Mucosa of rectum (tissue), 2 donors: ENCODE results near the gene POC1A.

ENCODE experiments used
- H3K27ac ChIP-seq, 2 donors: one replicate each; pipeline ENCODE4 v1.7.0; 2013; ENCODE audit warnings: inconsistent platforms in 2 of 2, low read depth in 2 of 2, low read length in 2 of 2
- H3K27me3 ChIP-seq, 2 donors: one replicate each; pipeline ENCODE4 v1.7.0; 2013; ENCODE audit warnings: low read length in 2 of 2; ENCODE audit not compliant: control insufficient read depth in 2 of 2, insufficient read depth in 2 of 2
- H3K36me3 ChIP-seq, 2 donors: one replicate each; pipeline ENCODE4 v1.7.0; 2013; ENCODE audit warnings: low read length in 2 of 2; ENCODE audit not compliant: control insufficient read depth in 2 of 2, insufficient read depth in 2 of 2
- H3K4me1 ChIP-seq, 2 donors: one replicate each; pipeline ENCODE4 v1.7.0; 2013; ENCODE audit warnings: low read length in 2 of 2, mild to moderate bottlenecking in 1 of 2; ENCODE audit not compliant: control insufficient read depth in 2 of 2, insufficient read depth in 2 of 2
- H3K4me3 ChIP-seq, 2 donors: one replicate each; pipeline ENCODE4 v1.7.0; 2013; ENCODE audit warnings: low read length in 2 of 2
- H3K9ac ChIP-seq, 2 donors: one replicate each; pipeline ENCODE4 v1.7.0; 2013; ENCODE audit warnings: low read length in 2 of 2, low read depth in 1 of 2, mild to moderate bottlenecking in 1 of 2
- H3K9me3 ChIP-seq, 2 donors: one replicate each; pipeline ENCODE4 v1.7.0; 2013; ENCODE audit warnings: low read length in 2 of 2; ENCODE audit not compliant: control insufficient read depth in 2 of 2
- donor health status: healthy.
- donor health status: Normal muscosa, but diverticular disease.

The POC1A gene

GRCh38 chr3:52069855-52070254 is 84.4 kb downstream of the POC1A start:
- no peaks in the 10 kb centered on the region for H3K9me3 ChIP-seq
- no peak overlapping the region for H3K9ac ChIP-seq
- H3K27ac ChIP-seq: no peak overlapping the region
- H3K27me3 ChIP-seq: no peaks in the 10 kb centered on the region
- peaks cover 0 to 2% of the 10 kb centered on the region in 2 donors for H3K4me1 ChIP-seq
- H3K36me3 ChIP-seq: no peaks in the 10 kb centered on the region
- no peak overlapping the region for H3K4me3 ChIP-seq

DNA sequence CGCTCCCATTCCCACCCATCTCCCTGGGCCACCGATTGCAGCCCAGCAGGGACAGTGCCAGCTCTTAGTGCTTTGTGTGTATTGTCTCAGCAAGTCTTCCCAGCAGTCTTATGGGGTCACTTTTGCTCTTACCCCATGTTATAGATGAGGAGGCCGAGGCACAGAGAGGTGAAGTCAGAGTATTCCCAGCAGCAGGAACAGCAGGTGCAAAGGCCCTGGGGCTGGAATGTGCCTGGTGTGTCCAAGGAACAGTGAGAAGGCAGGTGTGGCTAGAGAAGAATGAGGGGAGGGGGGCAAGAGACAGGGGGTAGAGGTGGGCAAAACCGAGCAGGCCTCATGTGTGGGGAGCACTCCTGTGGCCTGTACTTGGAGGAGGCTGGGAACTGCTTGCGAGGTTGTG is 85.1 kb downstream of the POC1A start:
- Histone ChIP-seq H3K9me3 (no peaks in the 10 kb centered on the region), H3K4me3 (no peak overlapping the region), H3K4me1 (peaks cover 0 to 2% of the 10 kb centered on the region in 2 donors), H3K27me3 (no peaks in the 10 kb centered on the region), H3K27ac (no peak overlapping the region), H3K9ac (no peak overlapping the region), H3K36me3 (no peaks in the 10 kb centered on the region)

DNA sequence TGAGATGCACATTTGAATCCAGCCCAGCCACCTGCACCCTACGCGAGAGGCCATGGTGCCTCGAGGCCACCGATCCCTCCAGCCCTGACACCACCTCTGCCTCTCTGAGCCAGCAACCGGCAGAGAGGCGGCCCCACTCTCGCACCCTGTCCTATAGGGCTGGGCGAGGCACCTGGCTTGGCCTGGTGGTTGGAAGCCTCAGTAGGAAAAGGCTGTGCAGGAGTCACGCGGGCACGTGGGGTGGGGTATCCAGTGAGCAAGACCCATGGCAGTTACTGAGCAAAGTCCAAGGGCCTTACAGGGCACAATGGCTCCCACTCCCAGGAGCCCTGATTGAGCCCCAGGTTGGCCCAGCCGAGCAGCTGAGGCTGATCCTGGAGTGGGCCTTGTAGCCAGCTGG is 85.5 kb downstream of the POC1A start:
- no peaks in the 10 kb centered on the region for H3K27me3 ChIP-seq

GRCh38 chr3:52068055-52068571 is 86.1 kb downstream of the POC1A start:
- no peak overlapping the region for H3K27ac ChIP-seq
- H3K4me3 ChIP-seq: no peak overlapping the region
- H3K9ac ChIP-seq: no peak overlapping the region
- H3K36me3 ChIP-seq: no peaks in the 10 kb centered on the region
- H3K4me1 ChIP-seq: peaks cover 0 to 2% of the 10 kb centered on the region in 2 donors
- no peaks in the 10 kb centered on the region for H3K27me3 ChIP-seq
- no peaks in the 10 kb centered on the region for H3K9me3 ChIP-seq

More for the DNA sequence above, 85.5 kb downstream of the POC1A start:
- Histone ChIP-seq H3K4me3 (no peak overlapping the region), H3K36me3 (no peaks in the 10 kb centered on the region), H3K27ac (no peak overlapping the region), H3K4me1 (peaks cover 0 to 2% of the 10 kb centered on the region in 2 donors), H3K9ac (no peak overlapping the region), H3K9me3 (no peaks in the 10 kb centered on the region)

- Histone ChIP-seq H3K9ac (no peak overlapping the region), H3K27me3 (no peaks in the 10 kb centered on the region), H3K4me3 (no peak overlapping the region), H3K27ac (no peak overlapping the region), H3K4me1 (peaks cover 0 to 2% of the 10 kb centered on the region in 2 donors), H3K36me3 (no peaks in the 10 kb centered on the region), H3K9me3 (no peaks in the 10 kb centered on the region)
Measured at GRCh38 chr3:52067526-52067925, 86.7 kb downstream of the POC1A start.

DNA sequence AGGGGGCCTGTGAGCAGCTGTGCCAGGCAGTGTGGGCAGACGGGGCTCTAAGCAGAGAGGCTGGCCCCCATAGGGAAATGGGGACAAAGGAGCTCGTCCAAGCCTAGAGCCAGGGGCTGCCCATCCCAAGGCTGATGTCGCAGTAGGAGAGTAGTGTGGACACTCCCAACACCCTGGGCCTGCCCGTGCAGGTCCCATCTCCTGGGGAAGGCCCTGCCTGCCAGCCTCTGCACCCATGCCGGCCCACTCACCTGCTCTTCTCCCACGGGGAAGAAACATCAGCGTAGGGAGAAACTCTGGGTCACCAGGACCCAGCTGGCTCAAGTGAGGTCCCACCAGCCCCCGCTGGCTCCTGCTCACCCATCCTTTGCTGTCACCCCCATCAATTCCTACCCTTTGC is 87.2 kb downstream of the POC1A start:
- H3K9ac ChIP-seq: no peak overlapping the region
- no peaks in the 10 kb centered on the region for H3K36me3 ChIP-seq
- H3K9me3 ChIP-seq: no peaks in the 10 kb centered on the region
- peaks cover 0 to 2% of the 10 kb centered on the region in 2 donors for H3K4me1 ChIP-seq
- no peak overlapping the region for H3K4me3 ChIP-seq
- no peaks in the 10 kb centered on the region for H3K27me3 ChIP-seq
- no peak overlapping the region for H3K27ac ChIP-seq

GRCh38 chr3:52065264-52065756 is 88.9 kb downstream of the POC1A start:
- Histone ChIP-seq H3K36me3 (no peaks in the 10 kb centered on the region), H3K9ac (no peak overlapping the region), H3K9me3 (no peaks in the 10 kb centered on the region), H3K27me3 (no peaks in the 10 kb centered on the region), H3K4me3 (no peak overlapping the region), H3K27ac (no peak overlapping the region), H3K4me1 (peaks cover 0 to 2% of the 10 kb centered on the region in 2 donors)

GRCh38 chr3:52064561-52064960 is 89.7 kb downstream of the POC1A start:
- Histone ChIP-seq H3K36me3 (no peaks in the 10 kb centered on the region), H3K27ac (no peak overlapping the region), H3K9me3 (no peaks in the 10 kb centered on the region), H3K9ac (no peak overlapping the region), H3K27me3 (no peaks in the 10 kb centered on the region), H3K4me3 (no peak overlapping the region), H3K4me1 (peaks cover 0 to 2% of the 10 kb centered on the region in 2 donors)

DNA sequence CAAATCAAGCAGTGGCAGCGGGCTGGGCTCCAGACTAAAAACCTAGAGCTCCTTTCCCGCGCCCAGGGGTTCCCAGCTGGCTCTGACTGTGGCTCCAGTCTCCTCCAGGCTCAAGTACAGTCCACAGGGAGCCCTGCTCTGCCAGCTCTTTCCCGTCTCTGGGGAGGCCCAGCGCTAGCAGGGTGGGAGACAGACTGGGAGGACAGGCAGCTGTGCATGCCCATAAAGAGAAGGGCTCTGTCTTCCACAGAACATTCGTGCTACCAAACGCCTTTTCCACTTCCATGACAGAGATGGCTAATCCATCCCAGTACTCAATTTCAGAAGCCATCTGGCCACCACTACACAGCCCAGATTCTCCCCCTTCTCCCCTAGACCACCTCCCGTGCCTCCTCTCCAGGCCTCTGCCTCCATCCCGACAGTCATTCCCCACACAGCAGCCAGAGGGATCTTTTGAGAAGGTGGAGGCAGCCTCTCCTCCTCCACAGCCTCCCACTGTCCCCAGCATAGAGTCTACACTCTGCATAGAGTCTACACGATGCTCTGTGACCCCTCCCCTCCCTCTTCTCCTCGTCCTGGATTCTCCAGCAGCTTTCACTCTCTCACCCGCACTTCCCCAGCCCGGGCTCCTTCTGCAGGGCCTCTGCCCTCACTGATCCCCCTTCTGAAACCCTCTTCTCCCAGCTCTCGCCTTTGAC is 91.0 kb downstream of the POC1A start:
- Histone ChIP-seq H3K9me3 (no peaks in the 10 kb centered on the region), H3K36me3 (no peaks in the 10 kb centered on the region), H3K4me1 (no peaks in the 10 kb centered on the region), H3K27me3 (no peaks in the 10 kb centered on the region), H3K27ac (no peak overlapping the region), H3K4me3 (no peak overlapping the region), H3K9ac (no peak overlapping the region)

DNA sequence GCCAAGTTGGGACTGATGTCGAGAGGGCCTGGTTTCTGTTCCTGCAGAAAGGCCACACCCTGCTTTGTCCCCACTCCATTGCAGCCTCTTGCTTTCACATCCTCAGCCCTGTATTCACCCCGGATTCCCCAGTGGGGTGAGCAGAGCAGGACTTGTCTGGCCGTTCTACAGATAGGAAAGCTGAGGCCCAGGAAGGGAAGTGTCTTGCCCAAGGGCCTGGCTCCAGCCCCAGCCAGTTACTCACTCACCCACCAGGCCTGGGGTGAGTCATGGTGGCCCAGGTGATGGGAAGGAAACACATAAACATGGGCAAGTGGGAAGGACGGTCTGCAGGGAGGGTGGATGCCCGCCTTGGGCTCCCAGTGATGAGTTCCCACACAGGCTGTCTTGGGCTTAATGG is 91.7 kb downstream of the POC1A start:
- Histone ChIP-seq H3K27me3 (no peaks in the 10 kb centered on the region), H3K27ac (no peak overlapping the region), H3K9ac (no peak overlapping the region), H3K36me3 (no peaks in the 10 kb centered on the region), H3K9me3 (no peaks in the 10 kb centered on the region), H3K4me1 (peaks cover 5 to 6% of the 10 kb centered on the region in 2 donors), H3K4me3 (no peak overlapping the region)
